HG03064 (cell line): ENCODE data around the gene LGI1.

Experiments
- ATAC-seq: cut with Tn5 transposase; IDR thresholded peaks from one replicate; pipeline ENCODE4 v1.9.1; 2021; ENCODE audit warnings: low read depth; ENCODE audit not compliant: unreplicated experiment

The LGI1 gene

DNA sequence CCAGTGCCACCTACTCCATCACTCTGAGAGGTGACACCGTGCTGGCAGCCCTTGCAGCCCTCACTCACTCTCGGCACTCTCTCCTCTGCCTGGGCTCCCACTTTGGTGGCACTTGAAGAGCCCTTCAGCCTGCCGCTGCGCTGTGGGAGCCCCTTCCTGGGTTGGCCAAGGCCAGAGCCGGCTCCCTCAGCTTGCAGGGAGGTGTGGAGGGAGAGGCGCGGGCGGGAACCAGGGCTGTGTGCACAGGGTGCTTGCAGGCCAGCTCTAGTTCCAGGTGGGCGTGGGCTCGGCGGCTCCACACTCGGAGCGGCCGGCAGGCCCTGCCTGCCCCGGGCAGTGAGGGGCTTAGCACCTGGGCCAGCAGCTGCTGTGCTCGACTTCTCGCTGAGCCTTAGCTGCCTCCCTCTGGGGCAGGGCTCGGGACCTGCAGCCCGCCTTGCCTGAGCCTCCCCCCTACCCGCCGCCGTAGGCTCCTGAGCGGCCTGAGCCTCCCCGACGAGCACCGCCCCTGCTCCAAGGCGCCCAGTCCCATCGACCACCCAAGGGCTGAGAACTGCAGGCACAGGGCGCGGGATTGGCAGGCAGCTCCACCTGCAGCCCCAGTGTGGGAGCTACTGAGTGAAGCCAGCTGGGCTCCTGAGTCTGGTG, 87.4 kb downstream of the LGI1 start:
- ATAC-seq: no peak
